IMR-90 (cell line): ENCODE data around the gene CYP4F22. TPM values are rescaled to one million over a fixed set of nuclear protein-coding genes. Genes with fewer than 3 reads are reported as not detected.

Experiments used
- ATAC-seq: fragments of 200-7000 bp; cut with Tn5 transposase; 2 replicates; pipeline ENCODE4 v1.9.1; 2020; ENCODE audit warnings: low read depth, mild to moderate bottlenecking, moderate library complexity
- BruUV-seq: library from RNA; stranded (reverse); fragments of 400-500 nt; replicated peaks from 2 replicates; lab custom pipeline; 2021; lab: Mats Ljungman, UMichigan
- CTCF ChIA-PET: fragments of 300-600 bp; formaldehyde crosslinking; extraction: SDS; loops from one replicate; lab custom pipeline; 2021; ENCODE audit warnings: antibody characterized with exemption; lab: Yijun Ruan, JAX
- POLR2A ChIA-PET: fragments of 300-600 bp; sonication (Branson Sonifier 250); formaldehyde crosslinking; loops from one replicate; lab custom pipeline; 2022; ENCODE audit warnings: antibody characterized with exemption; ENCODE audit not compliant: unreplicated experiment; lab: Charles Lee
- DNase-seq: peaks from one replicate; pipeline ENCODE4 v3.0.0; 2013
- H2AFZ ChIP-seq: replicated peaks from 2 replicates; pipeline ENCODE3; 2013; ENCODE audit warnings: low read length, mild to moderate bottlenecking; ENCODE audit not compliant: poor library complexity
- H2AK5ac ChIP-seq: 2 replicates; pipeline ENCODE4 v1.6.1; 2013; ENCODE audit warnings: low read depth, low read length, inconsistent platforms
- H2AK9ac ChIP-seq: replicated peaks from 2 replicates; pipeline ENCODE3; 2013; ENCODE audit warnings: mild to moderate bottlenecking, low read depth, low read length, moderate library complexity; ENCODE audit not compliant: poor library complexity
- H2BK120ac ChIP-seq: 2 replicates; pipeline ENCODE4 v1.6.1; 2013; ENCODE audit warnings: low read depth, low read length, inconsistent platforms
- H2BK15ac ChIP-seq: 3 replicates; pipeline ENCODE4 v1.6.1; 2013; ENCODE audit warnings: low read depth, low read length, inconsistent platforms
- H2BK20ac ChIP-seq: 2 replicates; pipeline ENCODE4 v1.6.1; 2013; ENCODE audit warnings: low read depth, mild to moderate bottlenecking, inconsistent platforms, low read length, moderate library complexity
- H2BK5ac ChIP-seq: 2 replicates; pipeline ENCODE4 v1.6.1; 2013; ENCODE audit warnings: mild to moderate bottlenecking, low read depth, low read length, inconsistent platforms; ENCODE audit not compliant: poor library complexity, severe bottlenecking
- H3K14ac ChIP-seq: replicated peaks from 2 replicates; pipeline ENCODE4 v1.6.1; 2013; ENCODE audit warnings: low read depth, low read length, inconsistent platforms
- H3K18ac ChIP-seq: 2 replicates; pipeline ENCODE4 v1.6.1; 2013; ENCODE audit warnings: low read depth, low read length, control low read depth
- H3K23ac ChIP-seq: 2 replicates; pipeline ENCODE4 v1.6.1; 2013; ENCODE audit warnings: low read depth, low read length, inconsistent platforms
- H3K27ac ChIP-seq: 2 replicates; pipeline ENCODE4 v1.5.1; 2013; ENCODE audit warnings: mild to moderate bottlenecking, control low read depth, low read length; ENCODE audit not compliant: insufficient read depth
- H3K27me3 ChIP-seq: 2 replicates; pipeline ENCODE4 v1.6.1; 2013; ENCODE audit warnings: low read length; ENCODE audit not compliant: control insufficient read depth, insufficient read depth
- H3K36me3 ChIP-seq: 2 replicates; pipeline ENCODE4 v1.6.1; 2013; ENCODE audit warnings: low read length, mixed read lengths; ENCODE audit not compliant: control insufficient read depth, insufficient read depth
- H3K4ac ChIP-seq: 2 replicates; pipeline ENCODE4 v1.6.1; 2013; ENCODE audit warnings: low read depth, low read length, inconsistent platforms
- H3K4me1 ChIP-seq: 2 replicates; pipeline ENCODE4 v1.6.1; 2013; ENCODE audit warnings: low read length, mixed read lengths; ENCODE audit not compliant: control insufficient read depth, insufficient read depth
- H3K4me2 ChIP-seq: 2 replicates; pipeline ENCODE4 v1.6.1; 2013; ENCODE audit warnings: low read depth, mild to moderate bottlenecking, control low read depth, low read length, moderate library complexity
- H3K4me3 ChIP-seq: 2 replicates; pipeline ENCODE4 v1.5.1; 2013; ENCODE audit warnings: low read depth, mild to moderate bottlenecking, control low read depth, low read length, moderate library complexity; ENCODE audit not compliant: insufficient read depth
- H3K56ac ChIP-seq: 2 replicates; pipeline ENCODE4 v1.6.1; 2013; ENCODE audit warnings: low read length, inconsistent platforms; ENCODE audit not compliant: insufficient read depth; ENCODE audit errors: extremely low read depth
- H3K79me1 ChIP-seq, 2 experiments: 2 replicates each; pipeline ENCODE4 v1.6.1; 2013; ENCODE audit warnings: low read length in 2 of 2, inconsistent platforms in 1 of 2, low read depth in 1 of 2
- H3K9ac ChIP-seq: 2 replicates; pipeline ENCODE4 v1.6.1; 2013; ENCODE audit warnings: low read depth, low read length, control low read depth
- H3K9me1 ChIP-seq: 2 replicates; pipeline ENCODE4 v1.6.1; 2013; ENCODE audit warnings: low read length, inconsistent platforms; ENCODE audit not compliant: insufficient read depth
- H3K9me3 ChIP-seq: 2 replicates; pipeline ENCODE4 v1.6.1; 2013; ENCODE audit warnings: low read length; ENCODE audit not compliant: control insufficient read depth, insufficient read depth
- H4K20me1 ChIP-seq: 2 replicates; pipeline ENCODE4 v1.6.1; 2013; ENCODE audit warnings: low read length, inconsistent platforms; ENCODE audit not compliant: insufficient read depth
- H4K5ac ChIP-seq: 2 replicates; pipeline ENCODE4 v1.6.1; 2013; ENCODE audit warnings: mild to moderate bottlenecking, low read depth, low read length, control low read depth
- H4K8ac ChIP-seq, 2 experiments: 2 replicates each; pipeline ENCODE4 v1.6.1; 2013; ENCODE audit warnings: low read depth in 2 of 2, low read length in 2 of 2, control low read depth in 1 of 2, inconsistent platforms in 1 of 2
- H4K91ac ChIP-seq: 2 replicates; pipeline ENCODE4 v1.6.1; 2013; ENCODE audit warnings: low read depth, low read length, inconsistent platforms; ENCODE audit not compliant: insufficient read depth
- FOS ChIP-seq: fragments of 150-350 bp; IDR thresholded peaks from 2 replicates; pipeline ENCODE4 v1.6.1; 2016; ENCODE audit warnings: low read depth, low read length
- RCOR1 ChIP-seq: IDR thresholded peaks from 2 replicates; pipeline ENCODE4 v1.6.1; 2012; ENCODE audit warnings: mild to moderate bottlenecking, low read length, improper control_type of control experiment; ENCODE audit not compliant: insufficient replicate concordance
- SMC3 ChIP-seq: fragments of 150-350 bp; IDR thresholded peaks from 2 replicates; pipeline ENCODE4 v1.6.1; 2016; ENCODE audit warnings: low read depth, mild to moderate bottlenecking, antibody characterized with exemption, low read length, moderate library complexity
- WGBS, 2 experiments: methylation state at CpG; one replicate each; pipeline versions ENCODE4 v1.1.5 to v1.1.7; 2013; ENCODE audit warnings: missing lambda C conversion rate in 2 of 2; ENCODE audit not compliant: insufficient read length in 1 of 2; ENCODE audit errors: extremely low coverage in 2 of 2; 5-methylcytosine and 5-hydroxymethylcytosine counted together
- dilution Hi-C: fragments of 300-500 bp; cut with HindIII; formaldehyde crosslinking; loops from one replicate; pipeline ENCODE4 v1.14.3; 2018; ENCODE audit warnings: low sequenced_read_pairs; ENCODE audit not compliant: unreplicated experiment
- in situ Hi-C: fragments of 300-500 bp; cut with MboI; formaldehyde crosslinking; loops from 3 replicates; pipeline ENCODE4 v1.14.3; 2019; ENCODE audit warnings: low sequenced_read_pairs, inconsistent platforms, mixed read lengths
- intact Hi-C: fragments of 100-400 bp; cut with micrococcal nuclease; formaldehyde crosslinking; loops from 2 replicates; pipeline ENCODE4 v1.10.0; 2022
- polyA plus RNA-seq, 3 experiments: library from polyadenylated mRNA; depleted of rRNA; stranded (reverse); fragments of >200 nt; gene quantifications; 2 replicates each; pipeline ENCODE4 v1.2.3, GENCODE V29; 2012; ENCODE audit warnings: low replicate concordance in 1 of 3
- total RNA-seq: library from RNA; depleted of rRNA; stranded (reverse); fragments of >200 nt; gene quantifications from 2 replicates; pipeline ENCODE4 v1.2.3, GENCODE V29; 2012

CYP4F22 gene
- total and polyA plus RNA-seq, 2 of the 4 experiments (the other 2 are of a cell fraction): not detected

DNA sequence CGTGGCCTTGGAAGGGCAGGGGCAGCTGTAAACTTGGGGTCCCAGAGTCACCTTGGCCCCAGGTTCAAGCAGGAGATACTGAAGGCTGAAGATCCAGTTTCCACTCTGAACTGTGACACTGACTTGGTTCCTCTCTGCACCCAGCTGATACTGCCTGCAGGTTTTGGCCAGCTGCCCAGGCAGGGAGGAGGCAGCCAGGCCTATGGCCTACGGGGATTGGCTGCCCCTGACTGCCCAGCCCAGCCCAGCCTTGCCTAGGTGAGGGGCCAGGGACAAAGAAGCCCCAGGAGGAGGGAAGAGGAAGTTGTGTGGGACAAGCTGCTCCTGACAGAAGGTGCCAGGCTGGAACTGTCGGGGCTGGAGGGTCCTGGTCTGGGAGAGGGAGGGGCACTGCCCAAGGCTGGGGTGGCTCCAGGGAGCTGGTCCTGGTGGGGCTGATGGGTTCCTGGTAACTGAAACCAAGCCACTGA is 55.0 kb downstream of the CYP4F22 start:
- peaks cover 2% of the 10 kb centered on the region; the same call in 1 of the 2 replicates for H3K27me3 ChIP-seq
- in situ Hi-C loops: no loop called here
- no peak overlapping the region for H2BK120ac ChIP-seq
- DNase-seq (no peak), ATAC-seq (peak; percentile 56)
- H2AK9ac ChIP-seq: no peak overlapping the region
- no peak overlapping the region for H3K27ac ChIP-seq
- H3K9ac ChIP-seq: no peak overlapping the region
- 10% methylated on average over 2 of the region's 3 CpGs; no CpG with 5 or more reads in 1 of the 2 experiments for WGBS, 2 experiments
- H3K4me3 ChIP-seq: no peak overlapping the region
- H3K14ac ChIP-seq: no peak overlapping the region
- POLR2A ChIA-PET: no interaction called here
- TF ChIP-seq FOS (no peak), SMC3 (no peak), RCOR1 (no peak)
- no peaks in the 10 kb centered on the region for H4K20me1 ChIP-seq
- no peak overlapping the region for H2BK5ac ChIP-seq
- H4K91ac ChIP-seq: no peak overlapping the region
- no peak overlapping the region for H3K56ac ChIP-seq
- H3K18ac ChIP-seq: no peak overlapping the region
- H3K9me1 ChIP-seq: no peaks in the 10 kb centered on the region
- H2BK20ac ChIP-seq: no peak overlapping the region
- no TSS peak for BruUV-seq
- no peak overlapping the region for H3K23ac ChIP-seq
- CTCF ChIA-PET: no interaction called here
- H3K79me1 ChIP-seq: no peaks in the 10 kb centered on the region
- no peak overlapping the region for H2AK5ac ChIP-seq
- dilution Hi-C loops: no loop called here
- no peaks in the 10 kb centered on the region for H3K9me3 ChIP-seq
- H3K36me3 ChIP-seq: no peaks in the 10 kb centered on the region
- H4K5ac ChIP-seq: no peak overlapping the region
- H3K4me2 ChIP-seq: no peak overlapping the region
- H4K8ac ChIP-seq: no peak overlapping the region
- intact Hi-C loops: no loop called here
- H2BK15ac ChIP-seq: no peak overlapping the region
- peak overlapping the region; percentile 23 for H2AFZ ChIP-seq
- peaks cover 2% of the 10 kb centered on the region; the same call in 1 of the 2 replicates for H3K4me1 ChIP-seq
- H3K4ac ChIP-seq: no peak overlapping the region
